ENCODE measurements around the gene MYO1B.
A peak's percentile ranks its signal among the peaks of the same experiment; 100 is the strongest.

Gene MYO1B

DNA sequence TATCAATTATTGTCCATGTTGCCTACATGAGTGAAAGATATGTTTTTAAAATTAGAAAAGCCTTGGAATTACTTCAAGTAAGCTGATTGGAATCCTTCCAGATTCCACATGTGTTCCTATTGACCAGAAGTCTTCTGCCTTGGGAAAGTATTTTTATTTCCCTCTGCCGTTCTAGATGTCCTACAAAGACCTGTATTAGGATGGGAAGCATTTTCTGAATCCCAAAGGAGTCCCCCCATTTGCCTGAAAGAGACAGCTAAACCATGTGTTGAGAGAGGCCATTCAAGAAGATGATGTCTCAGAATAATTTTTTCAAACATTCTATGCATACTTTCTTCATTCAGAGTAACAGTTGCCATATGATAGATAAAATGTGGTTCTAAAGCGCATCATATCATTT, 19.0 kb upstream of the MYO1B start:
- Histone ChIP-seq H3K4me3 (ENCODE audit: extremely low read depth, insufficient read depth, low read length, poor library complexity, severe bottlenecking) (no peak overlapping the region), H3K36me3 (ENCODE audit: control insufficient read depth, insufficient read depth, low read length) (no peaks in the 10 kb centered on the region), H3K4me1 (ENCODE audit: control insufficient read depth, insufficient read depth, low read length, poor library complexity, severe bottlenecking) (peaks cover 4% of the 10 kb centered on the region), H3K27ac (ENCODE audit: low read depth, low read length, severe bottlenecking) (no peak overlapping the region), H3K9me3 (ENCODE audit: control insufficient read depth, low read length) (no peaks in the 10 kb centered on the region)
- WGBS, 2 experiments (ENCODE audit: insufficient coverage in 2 of 2) = no CpG with 5 or more reads among the region's 2 CpGs

DNA sequence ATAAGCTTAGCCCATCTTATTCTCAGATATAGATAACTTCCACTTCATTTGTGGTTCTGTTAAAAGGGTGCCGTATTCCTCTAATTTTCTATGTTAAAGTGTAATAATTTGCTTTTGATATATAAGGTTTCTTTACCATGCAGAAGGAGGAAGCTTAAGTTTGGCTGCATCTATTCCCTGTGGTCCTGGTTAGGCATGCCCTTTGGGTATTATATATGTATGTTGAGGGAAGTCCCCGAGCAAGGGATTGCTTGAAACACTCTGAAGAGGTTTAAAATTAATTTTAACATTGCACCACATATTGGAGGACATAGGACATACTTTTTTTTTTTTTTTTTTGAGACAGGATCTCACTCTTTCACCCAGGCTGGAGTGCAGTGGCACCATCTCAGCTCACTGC, 16.9 kb upstream of the MYO1B start:
- H3K4me1 ChIP-seq (ENCODE audit: control insufficient read depth, insufficient read depth, low read length, poor library complexity, severe bottlenecking) = peaks cover 16% of the 10 kb centered on the region
- WGBS, 2 experiments (ENCODE audit: insufficient coverage in 2 of 2) = no CpG with 5 or more reads among the region's 2 CpGs

DNA sequence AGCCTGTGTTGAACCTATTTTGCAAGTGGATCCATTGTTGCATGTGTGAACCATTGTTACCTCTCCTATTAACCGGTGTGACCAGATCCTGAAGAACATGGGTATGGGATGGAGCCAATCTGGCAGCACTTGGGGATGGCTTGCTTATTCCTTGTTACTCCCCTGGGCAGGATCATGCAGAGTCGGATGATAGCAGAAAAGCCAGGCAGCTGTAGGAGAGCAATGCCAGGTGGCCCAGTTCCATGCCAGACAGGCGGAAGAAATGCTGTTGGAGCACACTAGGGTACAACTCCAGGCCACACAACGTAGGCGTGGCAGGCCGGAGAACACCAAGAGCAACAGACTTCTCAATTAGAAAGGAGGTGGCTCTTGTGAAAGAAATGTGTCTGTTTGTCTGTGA, 16.3 kb upstream of the MYO1B start:
- no peaks in the 10 kb centered on the region for H3K36me3 ChIP-seq (ENCODE audit: control insufficient read depth, insufficient read depth, low read length)
- H3K9me3 ChIP-seq (ENCODE audit: control insufficient read depth, low read length) = no peaks in the 10 kb centered on the region
- H3K4me1 ChIP-seq (ENCODE audit: control insufficient read depth, insufficient read depth, low read length, poor library complexity, severe bottlenecking) = peaks cover 16% of the 10 kb centered on the region
- H3K27ac ChIP-seq (ENCODE audit: low read depth, low read length, severe bottlenecking) = no peak overlapping the region
- no peak overlapping the region for H3K4me3 ChIP-seq (ENCODE audit: extremely low read depth, insufficient read depth, low read length, poor library complexity, severe bottlenecking)
- WGBS, 2 experiments (ENCODE audit: insufficient coverage in 2 of 2) = 90 to 92% methylated on average over 5 to 6 of the region's 6 CpGs

More for the DNA sequence above, 16.9 kb upstream of the MYO1B start:
- Histone ChIP-seq H3K9me3 (ENCODE audit: control insufficient read depth, low read length) (no peaks in the 10 kb centered on the region), H3K4me3 (ENCODE audit: extremely low read depth, insufficient read depth, low read length, poor library complexity, severe bottlenecking) (no peak overlapping the region), H3K36me3 (ENCODE audit: control insufficient read depth, insufficient read depth, low read length) (no peaks in the 10 kb centered on the region), H3K27ac (ENCODE audit: low read depth, low read length, severe bottlenecking) (no peak overlapping the region)

DNA sequence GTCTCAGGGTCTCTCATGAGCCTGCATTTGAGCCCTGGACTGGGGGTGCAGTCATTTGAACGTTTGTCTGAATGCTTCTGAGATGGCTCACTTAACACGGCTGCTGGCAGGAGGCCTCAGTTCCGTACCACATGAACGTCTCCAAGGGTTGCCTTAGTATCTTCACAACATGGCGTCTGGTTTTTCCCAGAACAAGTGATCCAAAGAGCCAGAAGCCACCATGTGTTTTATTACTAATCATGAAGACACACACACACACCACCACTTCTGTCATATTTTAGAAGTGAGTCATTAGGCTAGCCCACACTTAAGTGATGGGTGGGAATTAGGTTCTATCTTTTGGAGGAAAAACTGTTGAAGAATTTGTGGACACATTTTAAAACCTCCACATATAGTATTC, 15.0 kb upstream of the MYO1B start:
- peaks cover 16% of the 10 kb centered on the region for H3K4me1 ChIP-seq (ENCODE audit: control insufficient read depth, insufficient read depth, low read length, poor library complexity, severe bottlenecking)
- peak overlapping the region; percentile 42 for H3K27ac ChIP-seq (ENCODE audit: low read depth, low read length, severe bottlenecking)
- no peaks in the 10 kb centered on the region for H3K9me3 ChIP-seq (ENCODE audit: control insufficient read depth, low read length)
- WGBS, 2 experiments (ENCODE audit: insufficient coverage in 2 of 2) = 63 to 65% methylated on average over 4 to 5 of the region's 5 CpGs
- no peaks in the 10 kb centered on the region for H3K36me3 ChIP-seq (ENCODE audit: control insufficient read depth, insufficient read depth, low read length)
- no peak overlapping the region for H3K4me3 ChIP-seq (ENCODE audit: extremely low read depth, insufficient read depth, low read length, poor library complexity, severe bottlenecking)

DNA sequence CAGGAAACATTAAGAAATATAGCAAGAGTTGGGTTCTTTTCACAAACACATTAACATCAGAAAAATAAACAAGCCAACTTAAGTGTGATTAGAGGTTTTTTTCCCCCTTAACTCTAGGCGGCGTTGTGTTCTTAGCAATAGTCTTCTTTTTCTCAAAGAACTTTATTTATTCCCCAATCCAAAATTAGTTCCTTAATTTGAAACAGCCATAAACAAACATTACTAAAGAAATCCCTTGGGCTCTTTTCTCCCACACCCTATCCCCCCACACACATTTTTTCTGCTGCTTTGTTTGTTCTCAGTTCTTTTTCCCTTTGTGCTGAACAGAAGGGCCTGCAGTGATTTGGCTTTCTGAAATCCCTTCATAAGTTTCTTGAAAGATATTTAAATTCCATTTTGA, 13.2 kb upstream of the MYO1B start:
- WGBS, 2 experiments (ENCODE audit: insufficient coverage in 2 of 2) = 53 to 58% methylated on average over 2 of the region's 2 CpGs
- no peaks in the 10 kb centered on the region for H3K36me3 ChIP-seq (ENCODE audit: control insufficient read depth, insufficient read depth, low read length)
- H3K27ac ChIP-seq (ENCODE audit: low read depth, low read length, severe bottlenecking) = no peak overlapping the region
- H3K9me3 ChIP-seq (ENCODE audit: control insufficient read depth, low read length) = no peaks in the 10 kb centered on the region
- no peak overlapping the region for H3K4me3 ChIP-seq (ENCODE audit: extremely low read depth, insufficient read depth, low read length, poor library complexity, severe bottlenecking)
- H3K4me1 ChIP-seq (ENCODE audit: control insufficient read depth, insufficient read depth, low read length, poor library complexity, severe bottlenecking) = peaks cover 16% of the 10 kb centered on the region

DNA sequence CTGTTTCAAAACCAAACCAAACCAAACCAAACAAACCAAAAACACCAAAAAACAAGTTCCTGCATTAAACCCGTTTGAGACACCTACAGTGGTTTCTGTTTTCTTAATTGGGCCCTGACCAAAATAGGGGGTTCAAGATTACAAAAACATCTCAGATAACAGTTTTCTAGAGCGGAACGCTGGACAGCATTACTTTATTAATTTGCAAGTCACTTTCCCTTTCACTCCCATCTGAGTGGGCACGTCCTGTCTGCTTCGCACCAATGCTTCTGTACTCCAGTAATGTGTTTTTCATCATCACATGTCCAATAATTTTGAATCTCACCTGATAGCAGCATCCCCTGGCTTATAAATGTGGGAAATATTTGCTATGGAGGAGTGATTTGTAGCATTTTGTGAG, 11.7 kb upstream of the MYO1B start:
- H3K4me1 ChIP-seq (ENCODE audit: control insufficient read depth, insufficient read depth, low read length, poor library complexity, severe bottlenecking) = peaks cover 16% of the 10 kb centered on the region
- no peaks in the 10 kb centered on the region for H3K9me3 ChIP-seq (ENCODE audit: control insufficient read depth, low read length)
- H3K36me3 ChIP-seq (ENCODE audit: control insufficient read depth, insufficient read depth, low read length) = no peaks in the 10 kb centered on the region
- H3K27ac ChIP-seq (ENCODE audit: low read depth, low read length, severe bottlenecking) = no peak overlapping the region
- WGBS, 2 experiments (ENCODE audit: insufficient coverage in 2 of 2) = 80 to 98% methylated on average over 3 to 5 of the region's 5 CpGs
- no peak overlapping the region for H3K4me3 ChIP-seq (ENCODE audit: extremely low read depth, insufficient read depth, low read length, poor library complexity, severe bottlenecking)

DNA sequence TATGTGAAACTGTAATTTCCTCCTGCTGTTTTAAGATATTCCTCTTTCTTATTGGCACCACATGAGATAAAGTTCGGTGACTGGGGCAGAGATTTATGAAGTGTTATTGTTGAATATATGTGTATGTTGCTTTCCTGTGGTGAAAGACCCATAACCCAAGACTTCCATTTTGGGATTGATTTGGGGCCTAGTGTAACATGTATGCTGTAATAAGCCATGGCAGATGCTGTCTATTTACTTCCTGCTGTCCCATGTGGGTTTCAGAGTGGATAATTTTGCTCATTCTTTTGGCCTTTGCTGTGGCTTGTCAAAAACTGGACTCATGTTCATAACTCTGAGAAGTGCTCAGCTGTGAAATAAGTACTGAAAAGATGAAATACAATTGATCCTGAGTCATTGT, 10.8 kb upstream of the MYO1B start:
- no CpG with 5 or more reads among the region's 1 CpG for WGBS, 2 experiments (ENCODE audit: insufficient coverage in 2 of 2)
- Histone ChIP-seq H3K4me1 (ENCODE audit: control insufficient read depth, insufficient read depth, low read length, poor library complexity, severe bottlenecking) (peaks cover 16% of the 10 kb centered on the region), H3K4me3 (ENCODE audit: extremely low read depth, insufficient read depth, low read length, poor library complexity, severe bottlenecking) (no peak overlapping the region), H3K36me3 (ENCODE audit: control insufficient read depth, insufficient read depth, low read length) (no peaks in the 10 kb centered on the region), H3K9me3 (ENCODE audit: control insufficient read depth, low read length) (no peaks in the 10 kb centered on the region), H3K27ac (ENCODE audit: low read depth, low read length, severe bottlenecking) (no peak overlapping the region)

DNA sequence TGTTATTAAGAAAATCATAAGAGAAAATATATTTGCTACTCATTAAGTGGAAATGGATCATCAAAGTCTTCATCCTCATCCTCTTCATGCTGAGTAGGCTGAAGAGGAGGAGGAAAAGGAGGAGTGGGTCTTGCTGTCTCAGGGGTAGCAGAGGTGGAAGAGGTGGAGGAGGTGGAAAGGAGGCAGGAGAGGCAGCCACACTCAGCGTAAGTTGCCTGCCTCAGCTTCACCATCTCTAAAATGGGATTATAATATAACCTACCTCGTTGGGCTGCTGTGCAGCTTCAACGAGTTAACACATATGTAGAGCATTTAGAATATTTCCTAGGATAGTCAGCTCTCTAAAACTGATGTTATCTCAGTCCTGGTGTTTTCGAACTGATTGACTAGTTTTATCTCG, 4.3 kb upstream of the MYO1B start:
- Histone ChIP-seq H3K4me3 (ENCODE audit: extremely low read depth, insufficient read depth, low read length, poor library complexity, severe bottlenecking) (no peak overlapping the region), H3K4me1 (ENCODE audit: control insufficient read depth, insufficient read depth, low read length, poor library complexity, severe bottlenecking) (no peaks in the 10 kb centered on the region), H3K36me3 (ENCODE audit: control insufficient read depth, insufficient read depth, low read length) (peaks cover 6% of the 10 kb centered on the region), H3K9me3 (ENCODE audit: control insufficient read depth, low read length) (no peaks in the 10 kb centered on the region), H3K27ac (ENCODE audit: low read depth, low read length, severe bottlenecking) (no peak overlapping the region)
- 98 to 100% methylated on average over 2 to 4 of the region's 5 CpGs for WGBS, 2 experiments (ENCODE audit: insufficient coverage in 2 of 2)

DNA sequence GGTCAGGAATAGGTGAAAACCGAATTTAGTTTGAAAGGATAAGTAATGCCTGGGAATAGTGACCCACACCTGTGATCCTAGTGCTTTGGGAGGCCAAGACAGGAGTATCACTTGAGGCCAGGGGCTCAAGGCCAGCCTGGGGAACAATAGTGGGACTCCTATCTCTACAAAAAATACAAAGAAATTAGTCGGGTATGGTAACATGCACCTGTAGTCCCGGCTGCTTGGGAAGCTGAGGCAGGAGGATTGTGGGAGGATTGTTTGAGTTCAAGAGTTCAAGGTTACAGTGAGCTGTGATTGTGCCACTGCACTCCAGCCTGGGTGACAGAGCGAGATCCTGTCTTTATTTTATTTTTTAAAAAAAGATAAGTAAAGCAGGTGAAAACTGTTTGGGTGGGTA, 3.8 kb upstream of the MYO1B start:
- Histone ChIP-seq H3K9me3 (ENCODE audit: control insufficient read depth, low read length) (no peaks in the 10 kb centered on the region), H3K27ac (ENCODE audit: low read depth, low read length, severe bottlenecking) (no peak overlapping the region), H3K4me1 (ENCODE audit: control insufficient read depth, insufficient read depth, low read length, poor library complexity, severe bottlenecking) (no peaks in the 10 kb centered on the region), H3K36me3 (ENCODE audit: control insufficient read depth, insufficient read depth, low read length) (peaks cover 6% of the 10 kb centered on the region), H3K4me3 (ENCODE audit: extremely low read depth, insufficient read depth, low read length, poor library complexity, severe bottlenecking) (no peak overlapping the region)
- 73 to 93% methylated on average over 2 to 3 of the region's 4 CpGs for WGBS, 2 experiments (ENCODE audit: insufficient coverage in 2 of 2)

DNA sequence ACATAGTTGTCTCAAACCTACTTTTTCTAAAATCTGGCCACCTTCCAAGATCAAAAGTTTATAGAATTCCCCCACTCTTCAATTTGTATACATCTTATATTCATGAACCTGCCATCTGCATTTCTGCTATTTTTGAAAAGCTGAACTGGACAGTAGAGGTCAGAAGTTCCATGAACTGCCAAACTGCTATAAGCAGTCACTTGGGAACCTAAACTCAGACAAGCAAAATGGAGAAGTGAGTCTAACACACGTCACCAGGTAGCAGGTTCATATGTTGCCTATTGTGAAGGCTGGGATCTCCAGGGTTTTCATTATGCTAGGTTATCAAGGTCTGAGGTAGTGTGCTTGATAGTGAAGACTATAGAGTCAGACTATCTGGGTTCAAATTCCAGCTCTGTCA, 2.0 kb upstream of the MYO1B start:
- no peak overlapping the region for H3K27ac ChIP-seq (ENCODE audit: low read depth, low read length, severe bottlenecking)

DNA sequence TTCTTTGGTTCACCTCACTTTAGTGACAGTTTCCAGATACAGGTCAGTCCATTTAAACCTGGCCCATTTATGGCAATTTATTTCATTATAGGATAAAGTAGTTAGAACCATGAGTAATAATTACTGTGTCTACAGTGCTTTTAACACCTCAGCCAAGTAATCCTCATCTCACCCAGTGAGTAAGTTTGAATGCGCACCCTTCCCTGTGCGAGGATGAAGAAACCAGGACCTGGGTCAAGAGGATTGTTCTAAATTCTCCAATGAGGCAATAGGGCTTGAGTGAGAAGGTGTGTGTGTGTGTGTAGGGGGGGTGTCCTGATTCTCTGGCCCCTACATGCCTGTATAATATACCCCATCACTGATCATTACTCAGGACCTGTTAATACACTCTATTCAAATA, 854 bp upstream of the MYO1B start:
- Histone ChIP-seq H3K9me3 (ENCODE audit: control insufficient read depth, low read length) (no peaks in the 10 kb centered on the region), H3K4me1 (ENCODE audit: control insufficient read depth, insufficient read depth, low read length, poor library complexity, severe bottlenecking) (peaks cover 16% of the 10 kb centered on the region), H3K27ac (ENCODE audit: low read depth, low read length, severe bottlenecking) (no peak overlapping the region), H3K4me3 (ENCODE audit: extremely low read depth, insufficient read depth, low read length, poor library complexity, severe bottlenecking) (no peak overlapping the region), H3K36me3 (ENCODE audit: control insufficient read depth, insufficient read depth, low read length) (peaks cover 9% of the 10 kb centered on the region)
- no CpG with 5 or more reads among the region's 2 CpGs for WGBS, 2 experiments (ENCODE audit: insufficient coverage in 2 of 2)

More for the DNA sequence above, 2.0 kb upstream of the MYO1B start:
- Histone ChIP-seq H3K4me3 (ENCODE audit: extremely low read depth, insufficient read depth, low read length, poor library complexity, severe bottlenecking) (no peak overlapping the region), H3K4me1 (ENCODE audit: control insufficient read depth, insufficient read depth, low read length, poor library complexity, severe bottlenecking) (peaks cover 4% of the 10 kb centered on the region), H3K9me3 (ENCODE audit: control insufficient read depth, low read length) (no peaks in the 10 kb centered on the region), H3K36me3 (ENCODE audit: control insufficient read depth, insufficient read depth, low read length) (peaks cover 7% of the 10 kb centered on the region)
- WGBS, 2 experiments (ENCODE audit: insufficient coverage in 2 of 2) = 100% methylated on average over 1 of the region's 1 CpG

Measured in mesodermal cell (in vitro differentiated cells).